ACC112 (cell line): ENCODE data around the gene FANCC.

Source experiments
- H2AFZ ChIP-seq: fragments of 200-600 bp; sonication (generic); one replicate; pipeline ENCODE4 v1.6.0; 2017; ENCODE audit warnings: antibody characterized with exemption, low read length; ENCODE audit not compliant: unreplicated experiment
- H3K27ac ChIP-seq: fragments of 200-600 bp; sonication (generic); 2 replicates; pipeline ENCODE4 v1.5.1; 2014; ENCODE audit warnings: low read depth, mild to moderate bottlenecking, antibody characterized with exemption, low read length, moderate library complexity
- H3K27me3 ChIP-seq: fragments of 200-600 bp; sonication (generic); 2 replicates; pipeline ENCODE4 v1.6.1; 2014; ENCODE audit warnings: mild to moderate bottlenecking, antibody characterized with exemption, low read length, moderate library complexity, mixed read lengths; ENCODE audit not compliant: insufficient read depth
- H3K36me3 ChIP-seq: fragments of 200-600 bp; sonication (generic); 2 replicates; pipeline ENCODE4 v1.6.1; 2016; ENCODE audit warnings: mild to moderate bottlenecking, antibody characterized with exemption, low read length, moderate library complexity, mixed read lengths; ENCODE audit not compliant: insufficient read depth
- H3K4me1 ChIP-seq: fragments of 200-600 bp; sonication (generic); one replicate; pipeline ENCODE4 v1.6.1; 2016; ENCODE audit warnings: low read length, mixed read lengths; ENCODE audit not compliant: insufficient read depth, unreplicated experiment, control insufficient read depth
- H3K4me3 ChIP-seq: fragments of 200-600 bp; sonication (generic); 2 replicates; pipeline ENCODE4 v1.5.1; 2014; ENCODE audit warnings: mild to moderate bottlenecking, low read depth, low read length
- H3K79me2 ChIP-seq: fragments of 200-600 bp; sonication (generic); one replicate; pipeline ENCODE4 v1.6.0; 2016; ENCODE audit warnings: low read length; ENCODE audit not compliant: control insufficient read depth, unreplicated experiment, insufficient read depth

Gene FANCC

GRCh38 chr9:95084254-95084934, 233.1 kb downstream of the FANCC start:
- H3K27me3 ChIP-seq, result no peaks in the 10 kb centered on the region
- no peak overlapping the region for H3K4me3 ChIP-seq
- H3K27ac ChIP-seq, result no peak overlapping the region
- H2AFZ ChIP-seq, result no peak overlapping the region
- H3K36me3 ChIP-seq, result peaks cover 18% of the 10 kb centered on the region
- H3K79me2 ChIP-seq, result peaks cover 5% of the 10 kb centered on the region
- peaks cover 5% of the 10 kb centered on the region for H3K4me1 ChIP-seq

GRCh38 chr9:95083086-95083768, 234.3 kb downstream of the FANCC start:
- peaks cover 11% of the 10 kb centered on the region for H3K79me2 ChIP-seq
- no peaks in the 10 kb centered on the region for H3K4me1 ChIP-seq
- no peaks in the 10 kb centered on the region for H3K27me3 ChIP-seq
- no peak overlapping the region for H2AFZ ChIP-seq
- H3K36me3 ChIP-seq, result peaks cover 18% of the 10 kb centered on the region
- H3K4me3 ChIP-seq, result no peak overlapping the region
- no peak overlapping the region for H3K27ac ChIP-seq

GRCh38 chr9:95082401-95083084, 235.0 kb downstream of the FANCC start:
- H3K4me3 ChIP-seq, result no peak overlapping the region
- no peak overlapping the region for H3K27ac ChIP-seq
- H2AFZ ChIP-seq, result no peak overlapping the region
- no peaks in the 10 kb centered on the region for H3K4me1 ChIP-seq
- peaks cover 18% of the 10 kb centered on the region for H3K36me3 ChIP-seq
- H3K79me2 ChIP-seq, result peaks cover 13% of the 10 kb centered on the region
- no peaks in the 10 kb centered on the region for H3K27me3 ChIP-seq

GRCh38 chr9:95081998-95082397, 235.5 kb downstream of the FANCC start:
- Histone ChIP-seq H3K27me3 (no peaks in the 10 kb centered on the region), H3K79me2 (peaks cover 18% of the 10 kb centered on the region), H3K27ac (no peak overlapping the region), H3K36me3 (peaks cover 18% of the 10 kb centered on the region), H3K4me1 (no peaks in the 10 kb centered on the region), H3K4me3 (no peak overlapping the region), H2AFZ (no peak overlapping the region)

DNA sequence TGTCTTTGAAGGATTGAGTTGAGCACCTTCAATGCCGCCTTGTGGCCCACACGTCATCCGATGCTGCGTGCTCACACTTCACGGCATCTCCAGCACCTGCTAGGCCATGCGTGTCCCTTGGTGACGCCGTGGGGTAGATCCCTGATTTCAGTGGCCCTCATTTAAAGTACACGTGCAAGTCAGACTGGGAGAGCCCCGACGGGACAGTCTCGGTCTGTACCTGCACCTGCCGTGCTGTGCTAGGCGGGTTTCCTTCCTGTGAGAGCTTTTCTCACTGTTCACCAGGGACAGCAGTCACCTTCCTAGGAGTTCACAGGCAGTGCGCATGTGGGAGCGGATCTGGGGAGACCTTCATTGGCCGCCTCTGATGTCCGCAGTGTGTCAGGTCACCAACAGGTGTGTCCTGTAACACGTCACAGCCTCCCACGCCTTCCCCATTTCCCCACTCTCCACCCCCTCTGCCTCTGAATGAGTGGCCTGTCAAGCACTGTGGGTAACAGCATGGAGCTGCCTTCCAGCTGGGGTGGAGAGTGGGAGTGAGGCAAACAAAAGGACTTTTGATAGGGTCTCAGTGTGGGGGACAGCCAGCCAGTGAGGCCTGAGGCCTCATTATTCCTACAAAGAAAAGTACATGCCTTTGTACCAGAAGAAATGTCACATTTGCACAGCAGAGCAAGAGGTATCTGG, 236.4 kb downstream of the FANCC start:
- Histone ChIP-seq H3K27me3 (no peaks in the 10 kb centered on the region), H3K4me1 (no peaks in the 10 kb centered on the region), H2AFZ (no peak overlapping the region), H3K79me2 (peaks cover 26% of the 10 kb centered on the region), H3K27ac (no peak overlapping the region), H3K4me3 (no peak overlapping the region), H3K36me3 (peaks cover 15% of the 10 kb centered on the region)

- peaks cover 20% of the 10 kb centered on the region for H3K36me3 ChIP-seq
- H3K27me3 ChIP-seq, result no peaks in the 10 kb centered on the region
- no peak overlapping the region for H3K27ac ChIP-seq
- no peak overlapping the region for H3K4me3 ChIP-seq
- no peak overlapping the region for H2AFZ ChIP-seq
- H3K79me2 ChIP-seq, result peaks cover 38% of the 10 kb centered on the region
- no peaks in the 10 kb centered on the region for H3K4me1 ChIP-seq
These were observed 238.0 kb downstream of the FANCC start for GRCh38 chr9:95079461-95079860.

- Histone ChIP-seq H3K27ac (no peak overlapping the region), H3K4me3 (no peak overlapping the region), H3K4me1 (no peaks in the 10 kb centered on the region), H3K36me3 (peaks cover 20% of the 10 kb centered on the region), H3K27me3 (no peaks in the 10 kb centered on the region), H2AFZ (no peak overlapping the region), H3K79me2 (peaks cover 42% of the 10 kb centered on the region)
These were observed 238.6 kb downstream of the FANCC start for GRCh38 chr9:95078939-95079338.

GRCh38 chr9:95078511-95078910, 239.0 kb downstream of the FANCC start:
- Histone ChIP-seq H3K27ac (no peak overlapping the region), H2AFZ (no peak overlapping the region), H3K36me3 (peaks cover 20% of the 10 kb centered on the region), H3K27me3 (no peaks in the 10 kb centered on the region), H3K4me3 (no peak overlapping the region), H3K79me2 (peaks cover 41% of the 10 kb centered on the region), H3K4me1 (no peaks in the 10 kb centered on the region)

GRCh38 chr9:95077766-95078370, 239.6 kb downstream of the FANCC start:
- H3K4me3 ChIP-seq, result no peak overlapping the region
- H3K27ac ChIP-seq, result no peak overlapping the region
- H3K79me2 ChIP-seq, result peaks cover 46% of the 10 kb centered on the region
- no peak overlapping the region for H2AFZ ChIP-seq
- H3K4me1 ChIP-seq, result no peaks in the 10 kb centered on the region
- no peaks in the 10 kb centered on the region for H3K27me3 ChIP-seq
- H3K36me3 ChIP-seq, result peaks cover 20% of the 10 kb centered on the region

DNA sequence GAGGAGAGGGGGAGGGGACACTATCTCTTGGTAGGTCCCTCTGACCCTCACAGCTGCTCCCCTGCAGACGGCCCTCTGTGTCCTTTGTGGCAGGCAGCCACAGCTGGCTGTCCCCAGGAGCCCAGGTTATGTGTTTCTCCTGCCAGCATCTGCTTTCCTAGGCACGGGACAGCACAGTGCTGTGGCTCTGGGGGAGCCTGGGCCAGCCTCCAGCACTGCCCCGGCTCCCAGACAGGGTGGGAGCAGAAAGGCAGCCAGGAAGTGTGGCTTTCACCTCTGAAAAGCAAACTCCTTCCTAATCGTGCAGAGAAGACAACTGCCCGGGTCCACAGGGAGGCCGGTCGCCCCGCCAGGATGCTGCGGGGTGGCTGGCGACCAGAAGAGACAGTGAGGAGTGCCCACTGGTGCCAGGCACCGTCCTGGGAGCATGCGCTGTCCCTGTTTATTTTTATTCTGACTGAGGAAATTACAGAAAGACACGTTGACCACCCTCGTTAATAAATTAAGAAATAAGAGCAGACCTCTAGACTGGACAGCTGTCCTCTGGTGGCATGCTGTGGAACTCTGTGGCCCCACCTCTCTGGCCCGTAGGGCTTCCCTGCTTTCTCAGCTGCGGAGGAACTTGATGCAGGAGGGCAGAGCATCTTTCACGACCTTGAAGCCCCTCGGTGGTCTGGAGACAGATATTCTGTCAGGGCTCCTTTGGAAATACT, 240.3 kb downstream of the FANCC start:
- H3K79me2 ChIP-seq, result peaks cover 47% of the 10 kb centered on the region
- no peaks in the 10 kb centered on the region for H3K4me1 ChIP-seq
- peaks cover 15% of the 10 kb centered on the region; the same call in 1 of the 2 replicates for H3K36me3 ChIP-seq
- no peak overlapping the region for H2AFZ ChIP-seq
- no peaks in the 10 kb centered on the region for H3K27me3 ChIP-seq
- no peak overlapping the region for H3K27ac ChIP-seq
- no peak overlapping the region for H3K4me3 ChIP-seq
